Upper lobe of left lung (tissue), 4 donors: ENCODE data around the gene MAP10.

ENCODE experiments used
- CTCF ChIP-seq, 6 experiments: fragments of 450-650 bp in 4 of 6; fragments of 200-600 bp in 2 of 6; sonication (generic) in 2 of 6; IDR thresholded peaks; one replicate each; pipeline ENCODE4 v1.5.1; 2016 to 2019; ENCODE audit warnings: antibody characterized with exemption in 6 of 6
- POLR2AphosphoS5 ChIP-seq, 2 donors: sonication (generic); formaldehyde crosslinking; IDR thresholded peaks; one replicate each; pipeline ENCODE4 v1.5.1; 2017; ENCODE audit warnings: antibody characterized with exemption in 2 of 2

DNA sequence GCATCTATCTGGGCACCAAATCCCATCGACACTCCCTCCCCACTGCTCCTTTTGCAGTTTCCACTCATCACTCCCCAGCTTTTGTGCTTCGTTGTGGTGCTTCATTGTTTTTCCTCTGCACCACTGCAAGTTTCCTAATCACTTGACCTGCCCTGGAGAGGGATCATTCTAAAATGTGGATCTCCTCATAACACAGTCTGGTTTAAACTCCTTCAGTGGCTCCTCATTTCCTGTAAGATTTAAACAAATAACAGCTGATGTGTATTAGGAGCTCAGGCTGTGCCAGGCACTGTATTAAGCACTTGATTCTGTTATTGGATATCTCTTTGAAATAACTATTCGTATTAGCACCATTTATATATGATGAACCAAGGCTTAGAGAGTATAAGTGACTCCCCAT lies 51.3 kb downstream of the MAP10 start:
- no peak for TF ChIP-seq CTCF (IDR thresholded peaks at IDR 0.05)
- TF ChIP-seq POLR2AphosphoS5 (IDR thresholded peaks at IDR 0.05): no peak
